Measurements from ENCODE around the gene RBPJ. TPM values are rescaled to one million over a fixed set of nuclear protein-coding genes. Genes with fewer than 3 reads are reported as not detected.
"Not testable (repeated sequence)": the region's sequence is repeated elsewhere in the genome, so short reads cannot be mapped to it uniquely, and the experiment has no call there.

RBPJ gene
- total RNA-seq, 1 experiment from 2014 or later: 53.8 TPM

DNA sequence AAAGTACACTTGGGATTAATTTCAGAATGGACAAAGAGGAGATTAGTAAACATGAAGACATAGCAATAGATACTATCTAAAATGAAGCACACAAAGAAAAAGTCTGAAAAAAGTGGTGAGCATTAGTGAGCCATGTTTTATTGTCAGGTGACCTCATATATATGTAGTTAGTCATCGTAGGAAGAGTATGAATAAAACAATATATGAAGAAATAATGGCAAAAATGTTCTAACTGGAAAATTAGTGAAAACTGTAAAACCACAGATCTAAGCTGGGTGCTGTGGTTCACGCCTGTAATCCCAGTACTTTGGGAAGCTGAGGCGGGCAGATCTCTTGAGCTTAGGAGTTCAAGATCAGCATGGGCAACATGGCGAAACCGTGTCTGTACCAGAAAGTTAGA lies 67.9 kb downstream of the RBPJ start:
- H3K9me2 ChIP-seq (ENCODE audit: insufficient read depth): no peaks in the 10 kb centered on the region
- POLR2A ChIA-PET (ENCODE audit: unreplicated experiment): no interaction called here
- H3K27me3 ChIP-seq (ENCODE audit: insufficient read depth, low read depth): no peaks in the 10 kb centered on the region
- no peak overlapping the region for H2AFZ ChIP-seq
- no peaks in the 10 kb centered on the region for H3K79me2 ChIP-seq (ENCODE audit: low read depth)
- no peaks in the 10 kb centered on the region for H3K4me1 ChIP-seq (replicated peaks; ENCODE audit: insufficient read depth)
- H3K4me2 ChIP-seq: no peak overlapping the region
- no peak overlapping the region for H3K4me3 ChIP-seq
- no peaks in the 10 kb centered on the region for H3K36me3 ChIP-seq (ENCODE audit: low read depth)
- TF ChIP-seq, protein P1, sequence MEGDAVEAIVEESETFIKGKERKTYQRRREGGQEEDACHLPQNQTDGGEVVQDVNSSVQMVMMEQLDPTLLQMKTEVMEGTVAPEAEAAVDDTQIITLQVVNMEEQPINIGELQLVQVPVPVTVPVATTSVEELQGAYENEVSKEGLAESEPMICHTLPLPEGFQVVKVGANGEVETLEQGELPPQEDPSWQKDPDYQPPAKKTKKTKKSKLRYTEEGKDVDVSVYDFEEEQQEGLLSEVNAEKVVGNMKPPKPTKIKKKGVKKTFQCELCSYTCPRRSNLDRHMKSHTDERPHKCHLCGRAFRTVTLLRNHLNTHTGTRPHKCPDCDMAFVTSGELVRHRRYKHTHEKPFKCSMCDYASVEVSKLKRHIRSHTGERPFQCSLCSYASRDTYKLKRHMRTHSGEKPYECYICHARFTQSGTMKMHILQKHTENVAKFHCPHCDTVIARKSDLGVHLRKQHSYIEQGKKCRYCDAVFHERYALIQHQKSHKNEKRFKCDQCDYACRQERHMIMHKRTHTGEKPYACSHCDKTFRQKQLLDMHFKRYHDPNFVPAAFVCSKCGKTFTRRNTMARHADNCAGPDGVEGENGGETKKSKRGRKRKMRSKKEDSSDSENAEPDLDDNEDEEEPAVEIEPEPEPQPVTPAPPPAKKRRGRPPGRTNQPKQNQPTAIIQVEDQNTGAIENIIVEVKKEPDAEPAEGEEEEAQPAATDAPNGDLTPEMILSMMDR (conservative IDR thresholded peaks at IDR 0.05): no peak
- no peaks in the 10 kb centered on the region for H3F3A ChIP-seq (ENCODE audit: insufficient read depth, low read depth)
- H4K20me1 ChIP-seq (ENCODE audit: insufficient read depth): no peaks in the 10 kb centered on the region
- intact Hi-C loops (cut with micrococcal nuclease; ENCODE audit: unreplicated experiment): loop anchor here (5.0 kb wide), 1 partner anchor 46 kb away; no protein-coding TSS in a partner anchor
- no peak for DNase-seq
- no TSS peak for BruUV-seq (replicated peaks)
- no peak overlapping the region for H3K27ac ChIP-seq
- CTCF ChIA-PET: interaction anchor here (0.7 kb wide), 1 partner anchor 70 kb away, joined by 3 read pairs; no protein-coding TSS in a partner anchor
- H3K9me3 ChIP-seq (ENCODE audit: insufficient read depth, low read depth): no peaks in the 10 kb centered on the region

DNA sequence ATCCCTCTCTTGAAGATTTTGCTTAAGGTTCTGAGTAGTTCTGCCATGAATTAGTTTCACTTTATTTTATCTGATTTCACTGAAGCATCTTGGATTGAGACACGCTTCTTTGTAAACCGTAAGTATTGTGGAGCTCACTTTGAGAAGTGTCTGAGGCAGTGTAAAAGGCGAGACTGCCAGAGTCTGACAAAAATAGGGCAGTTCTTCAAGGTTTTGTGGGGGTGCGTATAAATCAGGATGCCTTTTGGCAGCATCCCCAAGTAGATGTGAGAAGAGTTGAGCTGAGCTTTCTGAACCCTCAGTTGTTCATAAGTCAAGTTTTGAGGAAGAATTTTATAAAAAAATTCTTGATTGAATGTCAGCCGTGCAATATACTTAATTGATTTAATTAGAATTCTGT lies 76.3 kb downstream of the RBPJ start:
- Histone ChIP-seq H3F3A (ENCODE audit: insufficient read depth, low read depth) (no peaks in the 10 kb centered on the region), H3K4me3 (no peak overlapping the region), H3K9me3 (ENCODE audit: insufficient read depth, low read depth) (no peaks in the 10 kb centered on the region), H3K36me3 (ENCODE audit: low read depth) (no peaks in the 10 kb centered on the region), H2AFZ (no peak overlapping the region), H3K27ac (no peak overlapping the region), H3K27me3 (ENCODE audit: insufficient read depth, low read depth) (no peaks in the 10 kb centered on the region), H3K4me1 (replicated peaks; ENCODE audit: insufficient read depth) (no peaks in the 10 kb centered on the region), H3K79me2 (ENCODE audit: low read depth) (no peaks in the 10 kb centered on the region), H4K20me1 (ENCODE audit: insufficient read depth) (no peaks in the 10 kb centered on the region), H3K9me2 (ENCODE audit: insufficient read depth) (no peaks in the 10 kb centered on the region), H3K4me2 (no peak overlapping the region)
- ChIA-PET CTCF (no interaction called here), POLR2A (ENCODE audit: unreplicated experiment) (no interaction called here)
- no TSS peak for BruUV-seq (replicated peaks)
- TF ChIP-seq, protein P1 (conservative IDR thresholded peaks at IDR 0.05): no peak
- no peak for TF ChIP-seq EZH2 (IDR thresholded peaks at IDR 0.05; ENCODE audit: low read depth)
- no peak for DNase-seq
- intact Hi-C loops (cut with micrococcal nuclease; ENCODE audit: unreplicated experiment): no loop called here

DNA sequence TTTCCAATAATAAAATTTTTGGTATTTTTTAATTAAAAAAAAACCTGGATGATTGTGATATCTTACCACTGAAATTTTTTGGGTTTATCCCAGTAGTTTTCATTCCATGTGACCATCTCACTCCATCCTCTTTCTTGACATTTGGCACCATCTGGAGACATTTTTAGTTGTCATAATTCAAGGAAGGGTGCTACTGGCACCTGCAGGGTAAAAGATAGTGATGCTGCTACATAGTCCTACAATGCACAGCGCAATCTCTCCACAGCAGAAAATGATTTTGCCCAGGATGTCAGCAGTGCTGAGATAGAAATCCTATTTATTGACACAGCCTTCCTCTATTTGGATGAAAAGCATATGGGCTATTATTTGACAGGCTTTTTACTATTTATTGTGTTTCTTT lies 79.3 kb downstream of the RBPJ start:
- Histone ChIP-seq H2AFZ (no peak overlapping the region), H3K4me3 (no peak overlapping the region), H3K36me3 (ENCODE audit: low read depth) (0 out of 2 replicates have a peak, but pooled peaks cover 2% of the 10 kb centered on the region), H3K27me3 (ENCODE audit: insufficient read depth, low read depth) (no peaks in the 10 kb centered on the region), H3K9me3 (ENCODE audit: insufficient read depth, low read depth) (no peaks in the 10 kb centered on the region), H3K9me2 (ENCODE audit: insufficient read depth) (no peaks in the 10 kb centered on the region), H4K20me1 (ENCODE audit: insufficient read depth) (no peaks in the 10 kb centered on the region), H3K27ac (no peak overlapping the region), H3F3A (ENCODE audit: insufficient read depth, low read depth) (no peaks in the 10 kb centered on the region), H3K4me2 (no peak overlapping the region), H3K4me1 (replicated peaks; ENCODE audit: insufficient read depth) (no peaks in the 10 kb centered on the region), H3K79me2 (ENCODE audit: low read depth) (no peaks in the 10 kb centered on the region)
- POLR2A ChIA-PET (ENCODE audit: unreplicated experiment): no interaction called here
- no TSS peak for BruUV-seq (replicated peaks)
- CTCF ChIA-PET: no interaction called here
- DNase-seq: no peak
- TF ChIP-seq, protein P1 (conservative IDR thresholded peaks at IDR 0.05): no peak
- intact Hi-C loops (cut with micrococcal nuclease; ENCODE audit: unreplicated experiment): no loop called here

DNA sequence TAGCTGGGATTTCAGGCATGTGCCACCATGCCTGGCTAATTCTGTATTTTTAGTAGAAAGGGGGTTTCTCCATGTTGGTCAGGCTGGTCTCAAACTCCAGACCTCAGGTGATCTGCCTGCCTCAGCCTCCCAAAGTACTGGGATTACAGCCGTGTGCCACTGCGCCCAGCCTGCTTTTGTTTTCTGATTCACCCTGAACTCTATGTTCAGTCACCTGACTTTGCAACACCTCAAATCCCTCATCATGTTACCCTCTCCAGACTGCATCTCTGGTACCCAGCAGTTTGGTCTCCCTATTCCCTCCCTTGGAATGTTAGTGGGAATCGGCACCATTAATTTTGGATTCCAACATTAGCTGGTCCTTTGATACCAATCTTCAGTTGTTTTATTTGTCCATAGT lies 81.2 kb downstream of the RBPJ start:
- H3K4me2 ChIP-seq; H3K27me3 ChIP-seq (ENCODE audit: insufficient read depth, low read depth); H2AFZ ChIP-seq; DNase-seq; POLR2A ChIA-PET (ENCODE audit: unreplicated experiment); H3K4me3 ChIP-seq; BruUV-seq (replicated peaks); CTCF ChIA-PET; H3F3A ChIP-seq (ENCODE audit: insufficient read depth, low read depth); H4K20me1 ChIP-seq (ENCODE audit: insufficient read depth); intact Hi-C loops (cut with micrococcal nuclease; ENCODE audit: unreplicated experiment); H3K27ac ChIP-seq; H3K9me3 ChIP-seq (ENCODE audit: insufficient read depth, low read depth); H3K4me1 ChIP-seq (replicated peaks; ENCODE audit: insufficient read depth); H3K9me2 ChIP-seq (ENCODE audit: insufficient read depth); H3K79me2 ChIP-seq (ENCODE audit: low read depth): not testable (repeated sequence)
- H3K36me3 ChIP-seq (ENCODE audit: low read depth): 0 out of 2 replicates have a peak, but pooled peaks cover 11% of the 10 kb centered on the region
